Measurements from ENCODE around the gene AGAP1.

Gene AGAP1

GRCh38 chr2:235877275-235877802, 383.5 kb downstream of the AGAP1 start:
- DNase-seq (ENCODE audit: low read depth), result no peak

GRCh38 chr2:235879116-235879515, 385.3 kb downstream of the AGAP1 start:
- DNase-seq (ENCODE audit: low read depth), result no peak

DNA sequence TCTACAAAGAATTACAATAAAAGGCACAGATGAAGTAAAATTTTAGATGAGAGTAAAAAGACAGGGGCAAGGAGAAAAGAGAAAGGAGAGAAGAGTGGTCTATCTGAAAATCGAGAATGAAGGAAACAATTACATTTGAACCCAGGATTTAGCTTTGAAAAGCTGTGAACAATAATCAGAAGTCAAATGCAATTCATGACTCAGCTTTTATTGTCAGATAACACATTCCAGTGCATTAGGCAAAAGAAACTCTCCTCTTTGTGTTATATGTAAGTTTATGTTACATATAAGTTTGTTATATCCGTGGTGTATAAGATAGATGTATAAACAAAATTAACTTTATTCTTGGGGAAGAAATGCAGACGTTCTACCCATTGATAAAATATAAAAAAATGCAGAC, 389.8 kb downstream of the AGAP1 start:
- no peak for DNase-seq (ENCODE audit: low read depth)

DNA sequence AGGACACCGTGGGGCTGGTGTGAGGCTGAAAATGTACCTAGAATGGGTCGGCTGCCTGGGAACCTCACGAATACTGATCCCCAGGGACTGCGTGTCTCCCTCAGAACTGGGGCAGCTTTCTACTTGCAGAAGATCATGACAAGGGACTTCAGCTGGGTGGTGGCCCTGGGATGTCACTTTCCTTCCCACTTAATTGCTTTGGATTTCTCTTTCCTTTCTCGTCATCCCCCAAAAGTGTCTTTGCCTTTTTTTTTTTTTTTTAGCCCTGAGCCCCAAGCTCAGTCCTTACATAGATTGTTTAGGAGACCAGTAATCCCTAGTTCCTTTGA, 395.4 kb downstream of the AGAP1 start:
- no peak for DNase-seq (ENCODE audit: low read depth)

DNA sequence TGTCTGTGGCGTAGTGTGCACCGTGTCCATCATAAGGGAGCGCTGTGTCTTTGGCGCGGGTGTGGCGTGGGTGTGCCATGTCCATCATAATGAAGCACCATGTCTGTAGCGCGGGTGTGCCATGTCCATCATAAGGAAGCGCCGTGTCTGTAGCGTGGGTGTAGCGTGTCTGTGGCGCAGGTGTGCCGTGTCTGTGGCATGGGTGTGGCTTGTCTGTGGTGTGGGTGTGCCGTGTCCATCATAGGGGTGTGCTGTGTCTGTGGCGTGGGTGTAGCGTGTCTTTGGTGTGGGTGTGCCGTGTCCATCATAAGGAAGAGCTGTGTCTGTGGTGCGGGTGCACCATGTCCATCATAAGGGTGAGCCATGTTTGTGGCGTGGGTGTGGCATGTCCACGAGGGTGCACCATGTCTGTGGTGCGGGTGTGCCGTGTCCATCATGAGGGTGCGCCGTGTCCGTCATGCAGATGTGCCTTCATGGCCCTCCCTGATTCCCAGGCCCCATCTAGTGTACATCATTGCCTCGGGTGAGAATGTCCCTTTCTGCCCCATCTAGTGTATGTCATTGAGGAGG, 399.4 kb downstream of the AGAP1 start:
- DNase-seq (ENCODE audit: low read depth), result no peak

- DNase-seq (ENCODE audit: low read depth), result no peak
Observed at GRCh38 chr2:235894839-235895238, 401.0 kb downstream of the AGAP1 start.

DNA sequence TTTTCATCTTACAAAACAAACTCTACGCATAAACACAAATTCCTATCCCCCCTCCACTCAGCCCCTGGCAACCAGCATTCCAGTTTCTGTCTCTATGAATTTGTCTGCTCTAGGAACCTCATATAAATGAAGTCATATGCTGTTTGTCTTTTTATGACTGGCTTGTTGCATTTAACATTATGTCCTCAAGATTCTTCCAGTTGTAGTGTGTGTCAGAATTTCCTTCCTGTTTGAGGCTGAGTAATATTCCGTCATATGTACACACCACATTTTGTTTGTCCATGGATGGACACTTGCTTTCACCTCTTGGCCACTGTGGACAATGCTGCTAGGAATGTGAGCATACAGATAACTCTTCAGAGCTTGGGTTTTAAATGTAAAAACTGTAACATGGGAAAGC, 402.2 kb downstream of the AGAP1 start:
- DNase-seq (ENCODE audit: low read depth), result no peak

GRCh38 chr2:235897992-235898391, 404.1 kb downstream of the AGAP1 start:
- no peak for DNase-seq (ENCODE audit: low read depth)

DNA sequence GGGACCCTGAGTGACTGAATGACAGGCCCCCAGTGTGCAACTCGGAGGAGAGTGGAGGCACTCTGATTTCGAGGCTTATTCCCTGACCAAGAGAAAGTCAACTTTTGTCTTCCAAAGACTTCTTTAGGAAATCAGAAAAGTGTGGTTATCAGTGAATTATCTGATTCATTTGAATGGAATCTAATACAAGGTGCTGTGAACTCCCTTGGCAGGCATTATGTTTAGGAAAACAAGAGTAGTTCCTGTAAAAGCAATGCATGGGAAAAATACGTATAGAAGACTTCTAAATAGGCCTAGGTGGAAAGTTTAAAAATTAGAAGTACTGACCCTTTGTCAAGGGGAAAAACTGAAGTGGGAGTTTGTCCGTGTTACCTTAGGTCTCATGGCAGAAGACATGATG, 404.9 kb downstream of the AGAP1 start:
- no peak for DNase-seq (ENCODE audit: low read depth)

DNA sequence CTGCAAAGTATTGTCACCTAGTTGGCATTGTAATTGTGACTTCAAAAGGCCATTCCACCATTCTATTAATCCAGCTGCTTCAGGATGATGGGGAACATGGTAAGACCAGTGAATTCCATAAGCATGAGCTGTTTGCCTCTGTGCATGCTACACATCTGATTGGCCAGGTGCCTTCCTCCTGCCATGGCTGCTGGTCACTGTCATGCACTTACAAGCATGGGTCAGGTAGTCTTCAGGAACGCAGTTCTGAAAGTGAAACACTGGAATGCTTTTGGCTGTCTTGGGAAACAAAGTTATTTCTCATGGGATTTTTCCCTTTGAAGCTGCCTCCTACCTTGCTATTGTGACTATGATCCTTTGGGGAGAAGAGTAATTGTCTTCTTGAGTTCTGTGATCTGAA, 406.8 kb downstream of the AGAP1 start:
- no peak for DNase-seq (ENCODE audit: low read depth)

DNA sequence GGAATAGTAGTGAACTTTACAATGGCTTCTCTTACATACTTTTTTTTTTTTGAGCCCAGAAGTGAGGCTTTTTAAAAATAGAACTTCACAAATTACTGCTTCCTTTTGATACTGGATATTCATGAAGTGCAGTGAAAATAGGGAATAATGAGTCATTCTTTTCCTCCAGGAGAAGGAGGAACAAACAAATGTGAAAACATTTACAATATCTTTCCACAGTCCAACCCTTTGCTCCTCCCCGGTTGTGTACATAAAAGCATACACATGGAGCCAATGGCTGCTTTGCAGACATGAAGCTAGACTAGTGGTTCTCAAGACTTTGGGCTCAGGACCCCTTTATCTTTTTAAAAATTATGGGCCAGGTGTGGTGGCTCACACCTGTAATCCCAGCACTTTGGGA, 407.4 kb downstream of the AGAP1 start:
- DNase-seq (ENCODE audit: low read depth), result no peak

DNA sequence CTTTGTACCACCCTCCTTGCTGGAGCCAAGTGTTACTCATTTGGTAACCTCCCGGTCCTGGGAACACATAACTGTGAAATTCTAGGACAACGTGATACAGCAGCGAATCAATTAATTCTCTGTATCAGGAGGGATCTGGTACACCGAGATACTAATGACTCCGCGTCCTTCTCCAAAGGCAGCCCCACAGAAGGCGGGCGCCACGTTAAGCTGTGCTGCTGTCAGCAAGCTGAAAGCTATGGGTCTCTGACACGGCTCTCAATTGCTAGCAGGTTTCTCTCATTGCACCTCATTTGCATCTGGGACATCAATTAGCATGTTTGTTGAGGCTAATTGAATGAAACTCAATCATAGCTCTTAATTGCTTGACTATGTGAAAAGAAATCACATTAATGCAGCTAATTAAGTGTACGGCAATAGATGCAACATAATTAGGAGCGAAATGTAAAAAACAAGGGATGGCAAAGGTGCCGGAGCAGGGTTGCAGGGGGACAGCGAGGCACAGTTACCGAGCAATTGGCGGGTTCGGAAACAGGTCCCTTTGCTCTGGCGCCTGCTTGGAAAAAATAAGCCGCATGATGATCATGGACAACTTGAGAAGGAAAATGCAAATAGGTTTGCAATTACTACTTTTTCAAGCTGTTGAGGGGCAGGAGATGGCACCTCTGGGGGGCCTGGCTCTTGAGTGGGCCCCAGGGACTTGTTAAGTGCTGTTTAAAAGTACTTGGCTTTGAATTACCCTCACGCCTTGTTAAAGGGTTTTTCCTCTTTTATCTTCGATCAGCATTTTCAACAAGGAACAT, 410.1 kb downstream of the AGAP1 start:
- no peak for DNase-seq (ENCODE audit: low read depth)

DNA sequence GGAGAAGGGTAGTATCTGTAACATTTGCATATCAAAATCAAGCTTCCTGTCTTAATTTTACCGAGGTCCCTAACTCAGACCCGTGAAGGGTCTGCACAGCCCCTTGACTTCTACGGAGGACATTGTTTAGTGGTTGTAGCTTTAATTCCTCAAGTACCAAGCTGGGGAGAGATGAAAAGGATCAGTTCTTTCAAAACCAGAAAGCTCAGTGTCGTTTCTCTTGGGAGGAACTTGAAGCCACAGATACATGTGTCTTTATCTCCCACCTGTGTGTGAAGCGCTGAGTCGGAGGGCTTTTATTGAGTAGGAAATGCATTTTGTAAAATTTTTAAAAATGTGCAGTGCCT, 410.7 kb downstream of the AGAP1 start:
- no peak for DNase-seq (ENCODE audit: low read depth)

GRCh38 chr2:235908826-235909225, 415.0 kb downstream of the AGAP1 start:
- DNase-seq (ENCODE audit: low read depth), result no peak

- no peak for DNase-seq (ENCODE audit: low read depth)
Observed at GRCh38 chr2:235909358-235909757, 415.5 kb downstream of the AGAP1 start.

- no peak for DNase-seq (ENCODE audit: low read depth)
Observed at GRCh38 chr2:235910067-235910466, 416.2 kb downstream of the AGAP1 start.

- DNase-seq (ENCODE audit: low read depth), result no peak
Observed at GRCh38 chr2:235911125-235911524, 417.3 kb downstream of the AGAP1 start.

- no peak for DNase-seq (ENCODE audit: low read depth)
Observed at GRCh38 chr2:235911633-235912233, 417.9 kb downstream of the AGAP1 start.

- no peak for DNase-seq (ENCODE audit: low read depth)
Observed at GRCh38 chr2:235914756-235915155, 420.9 kb downstream of the AGAP1 start.

- DNase-seq (ENCODE audit: low read depth), result no peak
Observed at GRCh38 chr2:235917506-235917905, 423.7 kb downstream of the AGAP1 start.

- DNase-seq (ENCODE audit: low read depth), result no peak
Observed at GRCh38 chr2:235918876-235919275, 425.0 kb downstream of the AGAP1 start.

DNA sequence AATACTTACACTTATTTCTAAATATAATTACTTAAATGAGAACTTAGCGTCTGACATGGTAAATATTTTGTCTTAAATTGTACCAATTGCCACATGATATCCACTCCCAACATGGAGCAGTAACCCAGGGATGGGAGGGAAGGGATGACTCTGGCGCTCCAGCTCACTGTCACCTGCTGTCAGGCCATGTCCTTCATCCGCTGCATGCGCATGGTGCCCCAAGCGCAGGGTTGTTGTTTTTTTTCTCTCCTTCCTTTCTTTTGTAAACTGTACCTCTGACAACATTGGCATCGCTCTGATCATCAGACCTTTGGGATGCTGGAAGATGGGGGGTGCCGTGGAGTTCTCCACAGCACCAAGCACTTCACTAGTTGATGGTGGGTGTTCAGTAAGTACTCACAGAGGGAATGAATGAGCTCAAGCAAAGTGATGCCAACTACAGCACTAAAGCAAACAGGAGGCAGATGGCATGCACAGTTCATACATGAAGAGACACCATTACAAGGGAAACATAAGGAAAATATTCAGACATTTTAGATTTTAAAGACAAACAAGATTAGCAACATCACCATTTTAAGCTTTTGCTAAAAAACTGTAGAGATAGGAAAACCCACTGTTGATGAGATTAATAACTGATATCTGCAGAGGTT, 426.5 kb downstream of the AGAP1 start:
- no peak for DNase-seq (ENCODE audit: low read depth)
